GM12878 (cell line): ENCODE data around the gene PARN. TPM values are rescaled to one million over a fixed set of nuclear protein-coding genes. Genes with fewer than 3 reads are reported as not detected.

Experiments
- ATAC-seq: fragments of 200-7000 bp; cut with Tn5 transposase; 3 replicates; pipeline ENCODE4 v1.9.1; 2020; ENCODE audit warnings: mild to moderate bottlenecking, moderate library complexity
- BruUV-seq: library from RNA; stranded (reverse); fragments of 400-500 nt; replicated peaks from 2 replicates; lab custom pipeline; 2021; lab: Mats Ljungman, UMichigan
- CTCF ChIA-PET: fragments of 300-600 bp; sonication (Branson Sonifier 250); formaldehyde crosslinking; extraction: SDS; loops from one replicate; lab custom pipeline; 2021; ENCODE audit warnings: inconsistent platforms; lab: Yijun Ruan, JAX
- POLR2A ChIA-PET: fragments of 350-600 bp; formaldehyde crosslinking; extraction: SDS; loops from one replicate; lab custom pipeline; 2021; ENCODE audit warnings: inconsistent platforms; lab: Charles Lee
- RAD21 ChIA-PET: fragments of 300-600 bp; sonication (Branson Sonifier 250); formaldehyde crosslinking; loops from one replicate; lab custom pipeline; 2023; ENCODE audit warnings: antibody characterized with exemption; ENCODE audit not compliant: unreplicated experiment; lab: Charles Lee
- SMC1A ChIA-PET: fragments of 300-600 bp; sonication (Branson Sonifier 250); formaldehyde crosslinking; loops from one replicate; lab custom pipeline; 2023; ENCODE audit not compliant: unreplicated experiment, uncharacterized antibody; lab: Charles Lee
- DNase-seq: peaks from one replicate; pipeline ENCODE4 v3.0.0-alpha.2; 2011; ENCODE audit warnings: low read depth, low spot score
- FAIRE-seq: peaks from 3 replicates; lab custom pipeline; 2011; peaks lifted over from hg19 to GRCh38; lab: Jason Lieb, UNC
- H2AFZ ChIP-seq: 2 replicates; pipeline ENCODE4 v1.6.0; 2011; ENCODE audit warnings: low read depth, low read length, control low read depth; ENCODE audit not compliant: control insufficient read depth
- H3K27ac ChIP-seq: 2 replicates; pipeline ENCODE4 v1.5.1; 2011; ENCODE audit warnings: control low read depth; ENCODE audit not compliant: control insufficient read depth, insufficient read depth
- H3K27me3 ChIP-seq, 2 experiments: replicated peaks in 1 of 2; 2 replicates each; pipeline versions ENCODE4 v1.6.0 to v1.6.1; 2011; ENCODE audit warnings: low read length in 1 of 2; ENCODE audit not compliant: control insufficient read depth in 2 of 2, insufficient read depth in 2 of 2
- H3K36me3 ChIP-seq, 2 experiments: 2 replicates each; pipeline ENCODE4 v1.5.1; 2011; ENCODE audit warnings: low read length in 1 of 2; ENCODE audit not compliant: control insufficient read depth in 2 of 2, insufficient read depth in 2 of 2
- H3K4me1 ChIP-seq: 2 replicates; pipeline ENCODE4 v1.6.1; 2011; ENCODE audit warnings: mild to moderate bottlenecking, low read length, moderate library complexity, mixed read lengths; ENCODE audit not compliant: control insufficient read depth, insufficient read depth
- H3K4me2 ChIP-seq: 2 replicates; pipeline ENCODE4 v1.6.0; 2011; ENCODE audit warnings: control low read depth; ENCODE audit not compliant: control insufficient read depth, insufficient read depth
- H3K4me3 ChIP-seq: fragments of 200-600 bp; sonication (generic); 2 replicates; pipeline ENCODE4 v1.5.1; 2016
- H3K79me2 ChIP-seq: 2 replicates; pipeline ENCODE4 v1.6.0; 2011; ENCODE audit warnings: low read length; ENCODE audit not compliant: control insufficient read depth, insufficient read depth
- H3K9ac ChIP-seq: 2 replicates; pipeline ENCODE4 v1.8.0; 2011; ENCODE audit warnings: low read length, control low read depth, mixed read lengths; ENCODE audit not compliant: control insufficient read depth, insufficient read depth
- H3K9me3 ChIP-seq: replicated peaks from 3 replicates; pipeline ENCODE4 v1.5.1; 2011; ENCODE audit warnings: mild to moderate bottlenecking, low read length; ENCODE audit not compliant: control insufficient read depth, insufficient read depth
- H4K20me1 ChIP-seq: 2 replicates; pipeline ENCODE4 v1.6.0; 2011; ENCODE audit not compliant: control insufficient read depth, insufficient read depth
- BACH1 ChIP-seq: fragments of 450-650 bp; IDR thresholded peaks from 2 replicates; pipeline ENCODE4 v1.6.1; 2017; ENCODE audit warnings: mild to moderate bottlenecking, borderline replicate concordance
- BRCA1 ChIP-seq: IDR thresholded peaks from 2 replicates; pipeline ENCODE4 v1.6.1; 2011; ENCODE audit warnings: low read depth, low read length, improper control_type of control experiment
- CBX3 ChIP-seq: fragments of 200-600 bp; sonication (generic); IDR thresholded peaks from 2 replicates; pipeline ENCODE4 v1.6.1; 2016; ENCODE audit warnings: low read depth, borderline replicate concordance
- DPF2 ChIP-seq: fragments of 450-650 bp; IDR thresholded peaks from 2 replicates; pipeline ENCODE4 v1.6.1; 2017; ENCODE audit warnings: mild to moderate bottlenecking
- E4F1 ChIP-seq: fragments of 450-650 bp; IDR thresholded peaks from 2 replicates; pipeline ENCODE4 v1.6.1; 2018; ENCODE audit warnings: borderline replicate concordance, mild to moderate bottlenecking; ENCODE audit not compliant: partially characterized antibody
- IKZF2 ChIP-seq, 2 experiments: fragments of 450-650 bp; IDR thresholded peaks; 2 replicates each; pipeline ENCODE4 v1.6.1; 2017; ENCODE audit warnings: mild to moderate bottlenecking in 2 of 2, moderate library complexity in 2 of 2
- WRNIP1 ChIP-seq: IDR thresholded peaks from 2 replicates; pipeline ENCODE4 v1.6.1; 2011; ENCODE audit warnings: low read depth, low read length, improper control_type of control experiment, borderline replicate concordance
- ZNF687 ChIP-seq: fragments of 450-650 bp; IDR thresholded peaks from 2 replicates; pipeline ENCODE4 v1.6.1; 2017; ENCODE audit warnings: mild to moderate bottlenecking, moderate library complexity
- WGBS: methylation state at CpG from one replicate; pipeline ENCODE4 v1.1.6; 2016; ENCODE audit warnings: low lambda C conversion rate; ENCODE audit not compliant: insufficient replicate concordance, insufficient coverage; ENCODE audit errors: missing lambda C conversion rate; 5-methylcytosine and 5-hydroxymethylcytosine counted together
- in situ Hi-C: fragments of 300-500 bp; cut with MboI; formaldehyde crosslinking; loops from 9 replicates; pipeline ENCODE4 v1.14.3; 2018; ENCODE audit warnings: mixed read lengths
- intact Hi-C: fragments of 100-400 bp; cut with micrococcal nuclease; formaldehyde crosslinking; loops from one replicate; pipeline ENCODE4 v1.14.2; 2022; ENCODE audit not compliant: unreplicated experiment
- polyA plus RNA-seq, 11 experiments: library from polyadenylated mRNA; depleted of rRNA in 4 of 11; unstranded in 6 of 11; stranded (reverse) in 5 of 11; fragments of >200 nt; fragmentation: Nextera tagmentation in 4 of 11; fragmentation: Illumina TruSeq in 1 of 11; extraction: Ambion mirVana in 4 of 11; extraction: Trizol in 1 of 11; gene quantifications; 1 replicate in 1 of 11; 2 replicates in 10 of 11; pipeline versions ENCODE4 v1.2.1 to v1.2.3, GENCODE V29; 2011 to 2016; ENCODE audit warnings: inconsistent platforms in 2 of 11, missing spikeins in 2 of 11, low read depth in 1 of 11
- total RNA-seq, 4 experiments: library from RNA; depleted of rRNA in 3 of 4; stranded (reverse); fragments of >200 nt in 3 of 4; fragmentation: Illumina TruSeq in 1 of 4; extraction: Trizol in 1 of 4; gene quantifications; 2 replicates each; pipeline versions ENCODE4 v1.2.1 to v1.2.3, GENCODE V29; 2013 to 2021

The PARN gene
- total and polyA plus RNA-seq, 10 of the 15 experiments (the other 5 are each of a cell fraction or from before 2014, with no cell fraction given) = 15.6 to 77.3 (median 47.7) TPM

- TF ChIP-seq CBX3 (no peak), IKZF2 (IDR thresholded peaks at IDR 0.05) (no peak), WRNIP1 (no peak), DPF2 (no peak), BRCA1 (no peak), ZNF687 (no peak), E4F1 (no peak), BACH1 (no peak)
- TF ChIP-seq, all 136 proteins: peak for 0
- Histone ChIP-seq H3K4me2 (no peak overlapping the region), H3K27ac (no peak overlapping the region), H3K9ac (no peak overlapping the region), H3K79me2 (no peaks in the 10 kb centered on the region), H2AFZ (no peak overlapping the region), H4K20me1 (peaks cover 4% of the 10 kb centered on the region; the same call in 1 of the 2 replicates), H3K9me3 (no peaks in the 10 kb centered on the region), H3K36me3 (peaks cover 11 to 35% of the 10 kb centered on the region in 2 experiments; a peak in 3 of 4 replicates), H3K4me3 (no peak overlapping the region), H3K27me3 (no peaks in the 10 kb centered on the region), H3K4me1 (no peaks in the 10 kb centered on the region; the same call in 1 of the 2 replicates)
- WGBS = 100% methylated on average over 2 of the region's 2 CpGs
- ATAC-seq (no peak), FAIRE-seq (no peak), DNase-seq (no peak)
- intact Hi-C loops (no loop called here), in situ Hi-C loops (no loop called here)
- ChIA-PET SMC1A (interaction anchor here (1.0 kb wide), 1 partner anchor 22 kb away, joined by 3 read pairs; no protein-coding TSS in a partner anchor), POLR2A (no interaction called here), CTCF (no interaction called here), RAD21 (no interaction called here)
- no TSS peak for BruUV-seq
Observed at GRCh38 chr16:14652726-14653125, 22.7 kb upstream of the PARN start.
